NCI-H2081 (cell line): ENCODE measurements around the gene ARMH1.
A peak's percentile ranks its signal among the peaks of the same experiment; 100 is the strongest.
"Not testable (repeated sequence)": the region's sequence is repeated elsewhere in the genome, so short reads cannot be mapped to it uniquely, and the experiment has no call there.

ENCODE experiments used
- DNase-seq, 2 experiments: peaks; one replicate each; lab custom pipeline; 2025; lab: John Stamatoyannopoulos, UW

ARMH1 gene

GRCh38 chr1:44723496-44724295 is 49.2 kb downstream of the ARMH1 start:
- DNase-seq = no peak

- no peak for DNase-seq
Observed at GRCh38 chr1:44724296-44724954, 49.9 kb downstream of the ARMH1 start.

GRCh38 chr1:44724955-44725698 is 50.6 kb downstream of the ARMH1 start:
- DNase-seq = no peak

- peak; percentile 96 to 97 for DNase-seq
Observed at GRCh38 chr1:44730741-44731512, 56.4 kb downstream of the ARMH1 start, which contains the start of gene RNU5D-1. Gene RNU5D-1, minus strand, starts transcription at chr1:44731170.

GRCh38 chr1:44733365-44733764 is 58.9 kb downstream of the ARMH1 start:
- no peak for DNase-seq

GRCh38 chr1:44733784-44734183 is 59.3 kb downstream of the ARMH1 start:
- DNase-seq = no peak

- no peak for DNase-seq
Observed at GRCh38 chr1:44735992-44736391, 61.5 kb downstream of the ARMH1 start.

GRCh38 chr1:44738953-44739306 is 64.4 kb downstream of the ARMH1 start:
- not testable (repeated sequence) for DNase-seq

GRCh38 chr1:44739307-44740178 is 65.0 kb downstream of the ARMH1 start, which contains the start of gene KIF2C:
Gene KIF2C, plus strand, starts transcription at chr1:44739837. Its CDS starts 96 bp downstream, at chr1:44739933.
- peak; percentile 100 for DNase-seq

- DNase-seq = peak in 1 of 2 experiments; percentile 18
Observed at GRCh38 chr1:44740179-44740617, 65.7 kb downstream of the ARMH1 start.

GRCh38 chr1:44743211-44743610 is 68.7 kb downstream of the ARMH1 start:
- DNase-seq = no peak

- DNase-seq = no peak
Observed at GRCh38 chr1:44747878-44748277, 73.4 kb downstream of the ARMH1 start.

GRCh38 chr1:44757420-44757819 is 82.9 kb downstream of the ARMH1 start:
- DNase-seq = no peak

- DNase-seq = no peak
Observed at GRCh38 chr1:44759077-44759476, 84.6 kb downstream of the ARMH1 start.

GRCh38 chr1:44760876-44761275 is 86.4 kb downstream of the ARMH1 start:
- DNase-seq = no peak

- DNase-seq = not testable (repeated sequence)
Observed at GRCh38 chr1:44766421-44766820, 91.9 kb downstream of the ARMH1 start.
